ENCODE measurements around the gene TCAP. TPM values are rescaled to one million over a fixed set of nuclear protein-coding genes. Genes with fewer than 3 reads are reported as not detected.

The TCAP gene
- total RNA-seq, 1 donor from 2014 or later: not detected

GRCh38 chr17:39665642-39666224, 584 bp downstream of the TCAP start:
- no peak for DNase-seq (ENCODE audit: low read depth)
- Histone ChIP-seq H3K4me3 (ENCODE audit: low read depth, low read length) (no peak overlapping the region), H3K27me3 (ENCODE audit: control insufficient read depth, insufficient read depth, low read length) (peaks cover 20% of the 10 kb centered on the region), H3K36me3 (ENCODE audit: control insufficient read depth, insufficient read depth, low read length) (peaks cover 4% of the 10 kb centered on the region)
- peak; percentile 35 for TF ChIP-seq CTCF (IDR thresholded peaks at IDR 0.05; ENCODE audit: insufficient read depth, low read length, severe bottlenecking)
- no peak for FAIRE-seq

- FAIRE-seq: no peak
- H3K27me3 ChIP-seq (ENCODE audit: control insufficient read depth, insufficient read depth, low read length): peaks cover 21% of the 10 kb centered on the region
- DNase-seq (ENCODE audit: low read depth): no peak
- no peak overlapping the region for H3K4me3 ChIP-seq (ENCODE audit: low read depth, low read length)
- H3K36me3 ChIP-seq (ENCODE audit: control insufficient read depth, insufficient read depth, low read length): peaks cover 4% of the 10 kb centered on the region
- no peak for TF ChIP-seq CTCF (IDR thresholded peaks at IDR 0.05; ENCODE audit: insufficient read depth, low read length, severe bottlenecking)
Observed at GRCh38 chr17:39666231-39666600, 1.1 kb downstream of the TCAP start.

- FAIRE-seq (no peak), DNase-seq (ENCODE audit: low read depth) (no peak)
- H3K27me3 ChIP-seq (ENCODE audit: control insufficient read depth, insufficient read depth, low read length): peaks cover 23% of the 10 kb centered on the region
- H3K4me3 ChIP-seq (ENCODE audit: low read depth, low read length): no peak overlapping the region
- H3K36me3 ChIP-seq (ENCODE audit: control insufficient read depth, insufficient read depth, low read length): peaks cover 4% of the 10 kb centered on the region
- no peak for TF ChIP-seq CTCF (IDR thresholded peaks at IDR 0.05; ENCODE audit: insufficient read depth, low read length, severe bottlenecking)
Observed at GRCh38 chr17:39666601-39667261, 1.6 kb downstream of the TCAP start.

GRCh38 chr17:39667262-39667944, 2.3 kb downstream of the TCAP start:
- no peak for TF ChIP-seq CTCF (IDR thresholded peaks at IDR 0.05; ENCODE audit: insufficient read depth, low read length, severe bottlenecking)
- DNase-seq (ENCODE audit: low read depth) (no peak), FAIRE-seq (no peak)
- Histone ChIP-seq H3K36me3 (ENCODE audit: control insufficient read depth, insufficient read depth, low read length) (peaks cover 3% of the 10 kb centered on the region), H3K4me3 (ENCODE audit: low read depth, low read length) (no peak overlapping the region), H3K27me3 (ENCODE audit: control insufficient read depth, insufficient read depth, low read length) (peaks cover 23% of the 10 kb centered on the region)

- DNase-seq (ENCODE audit: low read depth) (peak; percentile 31), FAIRE-seq (no peak)
- H3K36me3 ChIP-seq (ENCODE audit: control insufficient read depth, insufficient read depth, low read length): no peaks in the 10 kb centered on the region
- H3K27me3 ChIP-seq (ENCODE audit: control insufficient read depth, insufficient read depth, low read length): peaks cover 23% of the 10 kb centered on the region
- H3K4me3 ChIP-seq (ENCODE audit: low read depth, low read length): peak within 1 kb of the TSS; percentile 26
- TF ChIP-seq CTCF (IDR thresholded peaks at IDR 0.05; ENCODE audit: insufficient read depth, low read length, severe bottlenecking): peak; percentile 80
Observed at GRCh38 chr17:39667945-39668924, 3.1 kb downstream of the TCAP start, which contains the start of gene PNMT. TSS of gene PNMT (plus strand) at chr17:39668453. CDS start at chr17:39668476, 23 bp downstream.

All from bronchial epithelial cell (primary cell).